Measurements from ENCODE around the gene CCDC182.
A peak's percentile ranks its signal among the peaks of the same experiment; 100 is the strongest.

The CCDC182 gene

GRCh38 chr17:57726213-57726790 is 18.8 kb downstream of the CCDC182 start:
- DNase-seq = no peak

DNA sequence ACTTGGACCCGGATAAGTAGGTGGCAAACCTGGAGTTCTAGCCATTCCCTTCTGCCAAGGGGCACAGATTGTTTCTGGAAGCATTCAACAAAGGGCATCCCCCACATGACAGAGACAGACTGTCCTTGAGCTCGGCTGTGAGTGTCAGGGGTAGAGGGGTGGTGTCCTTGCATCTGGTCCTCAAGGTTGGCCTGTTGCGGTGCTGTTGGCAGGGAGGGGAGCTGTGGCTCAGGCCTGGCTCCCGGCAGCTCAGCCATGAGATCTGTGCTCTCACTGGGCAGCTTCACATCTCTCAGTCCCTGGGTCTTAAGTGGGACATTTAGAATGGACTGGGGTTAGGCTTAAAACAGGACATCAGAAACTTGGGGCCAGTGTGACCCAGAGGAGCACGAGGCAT is 20.4 kb downstream of the CCDC182 start:
- no peak for DNase-seq

- DNase-seq = no peak
Observed at GRCh38 chr17:57724026-57724728, 20.9 kb downstream of the CCDC182 start.

DNA sequence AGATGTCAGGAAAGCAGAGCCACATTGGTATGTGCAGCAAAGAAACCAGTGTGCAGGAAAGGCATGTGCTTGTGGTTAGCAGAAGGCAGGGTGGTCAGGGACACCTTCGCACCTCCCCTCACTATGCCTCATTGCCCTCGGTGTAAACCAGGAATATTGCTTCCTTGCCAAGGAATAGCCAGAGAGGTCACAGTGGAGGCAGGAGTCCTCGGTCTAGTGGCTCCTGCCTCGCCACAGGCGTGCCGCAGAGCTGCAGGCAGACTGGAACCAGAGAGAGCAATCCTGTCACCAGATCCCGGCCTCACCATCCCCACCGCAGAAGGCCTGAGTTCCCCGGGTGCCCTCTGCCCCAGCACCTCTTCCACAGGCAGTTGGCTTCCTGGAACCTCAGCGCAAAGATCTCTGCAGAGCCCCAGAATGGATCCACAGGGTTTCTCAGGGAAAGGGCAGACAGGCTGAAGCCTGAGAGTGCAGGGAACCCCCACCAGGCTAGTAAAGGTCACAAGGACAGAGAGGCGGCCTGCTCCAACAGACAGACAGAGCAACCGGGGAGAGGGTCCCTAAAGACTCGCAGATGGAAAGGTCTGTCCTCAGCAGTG is 21.6 kb downstream of the CCDC182 start:
- no peak for DNase-seq

DNA sequence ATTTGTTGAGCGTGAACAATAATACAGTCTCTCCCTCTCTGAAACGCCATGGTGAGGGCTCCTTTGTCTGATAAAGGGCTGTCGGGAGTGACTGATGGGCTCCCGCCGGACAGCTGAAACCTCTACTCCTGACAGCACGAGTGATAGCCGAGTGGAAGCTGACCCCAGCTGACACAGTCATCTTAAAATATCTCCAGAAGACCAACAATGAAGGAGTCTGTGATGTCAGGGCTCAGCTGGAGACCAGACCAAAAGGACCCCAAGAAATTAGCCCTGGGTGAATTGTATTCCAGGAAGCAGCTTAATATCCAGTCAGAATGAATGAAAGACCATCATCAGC is 22.4 kb downstream of the CCDC182 start:
- DNase-seq = no peak

- DNase-seq = no peak
Observed at GRCh38 chr17:57721967-57722703, 23.0 kb downstream of the CCDC182 start.

DNA sequence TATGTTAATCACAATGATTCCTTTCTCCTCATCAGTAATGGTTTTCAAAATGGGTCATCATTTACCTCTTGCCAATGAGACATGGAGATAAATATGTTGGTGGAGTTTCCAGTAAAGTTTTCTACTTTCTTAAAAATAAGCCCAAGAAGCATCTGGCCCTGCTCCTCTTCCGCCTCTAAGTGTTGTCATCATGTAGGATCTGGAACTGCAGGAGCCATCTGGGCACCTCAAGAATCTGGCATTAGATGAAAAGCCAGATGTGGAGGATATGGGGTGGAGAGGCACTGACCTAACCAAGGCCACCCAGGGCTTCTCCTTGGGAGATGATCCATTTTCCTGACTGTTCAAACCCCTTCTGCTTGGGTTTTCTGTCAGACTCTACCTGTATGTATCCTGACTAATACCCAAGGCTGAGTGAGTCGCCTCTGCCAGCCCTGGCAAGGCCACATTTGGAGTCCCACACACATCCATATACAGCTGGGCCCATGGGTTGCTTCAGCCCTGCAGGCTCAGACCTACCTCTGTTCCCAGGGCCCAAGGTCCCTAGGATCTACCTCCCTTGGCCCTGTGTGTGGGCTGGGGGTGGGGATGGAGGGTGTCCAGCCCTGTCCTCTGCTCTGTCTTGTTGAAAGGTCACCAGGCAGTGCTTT is 24.6 kb downstream of the CCDC182 start:
- no peak for DNase-seq

DNA sequence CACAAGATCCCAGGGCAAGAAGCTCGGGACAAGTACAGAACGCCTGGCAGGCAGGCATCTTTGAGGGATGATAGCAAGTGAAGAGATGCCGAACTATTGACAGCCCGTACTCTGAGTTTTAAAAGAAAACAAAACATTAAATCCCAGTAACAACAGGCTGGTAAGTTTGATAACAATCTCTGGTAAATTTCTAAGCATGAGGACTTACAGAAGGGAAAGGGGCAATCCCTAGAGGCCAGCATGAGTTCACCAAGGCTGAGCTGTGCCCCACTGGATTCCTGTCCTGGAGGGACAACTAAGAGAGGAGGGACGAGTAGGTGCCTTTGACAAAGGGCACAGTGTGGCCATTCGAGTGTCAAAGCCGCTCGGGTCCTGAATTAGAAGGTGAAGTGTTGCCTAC is 26.2 kb downstream of the CCDC182 start:
- DNase-seq = no peak

DNA sequence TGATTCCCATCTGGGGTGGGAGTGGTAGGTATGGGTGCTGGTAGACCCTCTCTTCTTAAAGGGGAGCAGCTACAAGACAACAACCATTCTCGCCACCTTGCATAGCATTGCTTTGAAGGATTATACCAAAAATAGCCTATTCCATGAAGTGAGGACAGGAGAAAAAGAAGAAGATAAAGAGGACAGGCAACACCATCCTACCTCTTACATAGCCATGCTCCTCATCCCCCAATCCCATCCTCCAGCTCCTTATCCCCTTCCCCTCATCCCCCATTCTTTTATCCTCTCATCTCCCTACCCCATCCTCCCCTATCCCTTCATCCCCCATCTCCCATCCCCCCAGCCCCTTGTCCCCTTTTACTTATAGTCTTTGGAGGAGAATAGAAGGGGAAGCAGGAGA is 29.1 kb downstream of the CCDC182 start:
- DNase-seq = no peak

DNA sequence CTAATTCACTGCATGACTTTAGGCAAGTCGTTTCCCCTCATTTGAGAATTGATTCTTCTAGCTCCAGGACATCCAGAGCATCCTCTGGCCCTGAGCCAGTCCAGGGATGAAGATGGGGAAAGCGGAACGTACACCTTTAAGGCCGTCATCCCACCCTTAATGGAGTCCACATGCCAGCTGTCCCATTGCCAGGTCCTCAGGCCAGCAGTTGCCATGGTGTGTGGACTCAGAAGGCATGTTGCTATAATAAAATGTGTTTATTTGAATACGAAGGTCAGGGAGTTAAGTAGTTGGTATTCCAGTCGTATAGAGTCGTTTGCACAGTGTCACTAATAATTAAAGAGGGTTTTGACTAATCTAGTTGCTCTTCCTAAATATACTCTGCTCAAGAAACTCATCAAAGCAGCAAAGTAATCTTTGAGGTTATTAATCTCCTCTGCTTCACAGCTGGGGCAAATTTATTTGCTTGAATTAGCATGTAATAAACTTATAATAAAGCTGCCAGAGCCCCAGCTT is 30.4 kb downstream of the CCDC182 start:
- DNase-seq = no peak

DNA sequence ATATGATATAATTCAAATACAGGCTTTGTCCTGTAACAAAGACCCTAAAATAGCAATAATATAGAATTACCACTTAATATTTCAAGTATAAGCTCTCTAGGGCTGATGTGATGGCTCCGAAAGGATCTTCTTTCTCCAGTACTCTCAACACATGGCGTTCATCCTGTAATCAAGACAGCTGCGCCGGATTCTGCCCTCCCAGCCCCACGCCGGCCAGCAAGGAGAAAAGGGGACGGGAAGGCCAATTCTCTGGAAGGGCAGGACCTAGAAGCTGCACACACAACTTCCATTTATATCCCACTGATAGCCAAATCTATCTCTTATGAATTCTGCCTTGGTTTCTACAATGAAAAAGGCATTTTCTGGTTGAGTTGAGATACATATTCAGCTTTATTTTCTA is 32.0 kb downstream of the CCDC182 start:
- no peak for DNase-seq

DNA sequence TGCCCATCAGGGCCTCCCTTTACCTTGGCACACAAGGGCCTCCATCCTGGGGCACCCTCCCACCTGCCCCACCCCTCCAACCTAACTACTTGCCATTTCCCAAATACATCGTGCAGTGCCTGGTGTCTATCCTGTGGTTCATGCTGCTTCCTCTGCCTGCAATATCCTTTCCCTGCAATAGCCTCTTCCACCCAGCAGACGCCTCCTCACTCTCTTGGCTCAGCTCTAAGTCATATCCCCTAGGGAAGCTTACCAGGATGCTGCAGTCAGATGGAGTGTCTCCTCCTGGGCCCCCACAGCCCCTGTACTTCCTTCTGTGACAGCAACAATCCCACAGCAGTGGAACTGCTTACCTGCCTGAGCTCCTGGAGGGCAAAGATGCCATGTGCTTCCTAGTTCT is 36.7 kb downstream of the CCDC182 start:
- DNase-seq = no peak

GRCh38 chr17:57707892-57708291 is 37.2 kb downstream of the CCDC182 start:
- DNase-seq = no peak

DNA sequence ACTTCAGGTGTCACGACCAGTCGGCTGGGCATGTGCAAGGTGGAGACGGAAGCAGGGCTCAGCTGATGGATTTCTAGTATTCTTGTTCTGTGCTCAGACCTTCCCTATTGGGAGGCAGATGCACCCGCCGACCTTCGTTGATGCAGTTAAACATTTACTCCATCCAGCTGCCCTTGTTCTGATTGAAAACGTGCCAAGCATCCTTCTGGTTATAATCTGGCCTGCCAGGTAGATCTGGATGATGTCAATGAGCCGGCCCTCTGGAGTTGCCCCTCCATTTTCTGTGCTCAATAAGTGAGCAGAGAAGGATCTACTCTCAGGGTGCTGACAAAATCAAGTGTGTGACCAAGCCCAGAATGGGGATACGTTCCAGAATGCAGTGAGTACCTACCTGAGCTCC is 38.3 kb downstream of the CCDC182 start:
- no peak for DNase-seq

DNA sequence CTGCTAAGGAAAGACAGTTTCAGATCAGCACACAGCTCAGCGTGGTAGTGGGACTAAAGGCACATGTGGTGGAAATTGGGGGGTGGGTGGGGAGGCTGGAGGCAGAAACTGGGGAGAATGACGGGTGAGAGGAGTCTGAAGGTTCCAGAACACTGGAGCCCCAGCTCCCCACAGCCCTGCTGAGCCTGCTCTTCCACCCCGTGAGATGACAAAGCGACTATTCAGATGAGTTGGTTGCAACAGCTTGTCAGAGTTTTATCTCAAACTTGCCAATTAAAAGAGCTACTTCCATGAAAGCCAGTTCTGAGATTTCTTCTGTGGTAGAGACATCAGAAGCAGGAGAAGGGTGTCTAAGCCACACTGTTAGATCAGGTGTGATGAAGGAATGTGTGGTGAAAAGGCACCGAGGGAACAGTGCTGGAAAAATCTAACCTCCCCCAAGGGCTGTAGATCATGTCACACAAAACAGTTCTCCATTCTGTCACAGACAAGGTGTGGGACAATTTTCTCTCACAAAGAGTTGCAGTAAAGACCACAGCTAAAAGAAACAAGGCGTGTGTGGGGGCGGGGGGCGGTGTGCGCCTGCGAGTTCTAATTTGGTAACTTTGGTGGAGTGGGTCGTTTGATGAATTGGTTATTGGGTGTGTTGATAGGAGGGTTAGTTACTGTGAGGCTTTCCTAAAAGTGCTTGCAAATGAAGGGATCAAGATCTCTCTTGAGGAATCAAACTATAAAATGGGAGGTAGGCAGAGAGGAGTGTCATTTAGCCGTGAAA is 39.0 kb downstream of the CCDC182 start:
- DNase-seq = peak; percentile 19

- DNase-seq = no peak
Observed at GRCh38 chr17:57704448-57704847, 40.7 kb downstream of the CCDC182 start.

DNA sequence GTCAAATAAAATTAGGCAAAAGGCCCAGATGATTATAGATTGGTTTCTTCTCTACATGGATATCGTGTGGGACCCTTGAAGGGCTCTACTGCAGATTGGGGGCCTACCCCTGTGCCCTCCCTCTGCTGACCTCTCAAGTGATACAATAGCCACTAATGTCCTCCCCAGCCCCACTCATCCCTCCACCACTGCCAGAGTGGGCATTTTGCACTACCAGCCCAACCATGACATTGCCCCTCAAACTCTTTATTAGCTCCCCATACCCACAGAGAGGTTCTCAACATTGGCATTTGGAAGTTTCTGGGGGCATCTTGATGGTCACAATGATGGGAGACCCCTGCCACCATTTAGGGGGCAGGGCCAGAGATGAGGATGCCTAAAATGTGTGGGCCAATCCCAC is 41.8 kb downstream of the CCDC182 start:
- DNase-seq = no peak

GRCh38 chr17:57701124-57701523 is 44.0 kb downstream of the CCDC182 start:
- DNase-seq = no peak

- DNase-seq = no peak
Observed at GRCh38 chr17:57699751-57700219, 45.3 kb downstream of the CCDC182 start.

DNA sequence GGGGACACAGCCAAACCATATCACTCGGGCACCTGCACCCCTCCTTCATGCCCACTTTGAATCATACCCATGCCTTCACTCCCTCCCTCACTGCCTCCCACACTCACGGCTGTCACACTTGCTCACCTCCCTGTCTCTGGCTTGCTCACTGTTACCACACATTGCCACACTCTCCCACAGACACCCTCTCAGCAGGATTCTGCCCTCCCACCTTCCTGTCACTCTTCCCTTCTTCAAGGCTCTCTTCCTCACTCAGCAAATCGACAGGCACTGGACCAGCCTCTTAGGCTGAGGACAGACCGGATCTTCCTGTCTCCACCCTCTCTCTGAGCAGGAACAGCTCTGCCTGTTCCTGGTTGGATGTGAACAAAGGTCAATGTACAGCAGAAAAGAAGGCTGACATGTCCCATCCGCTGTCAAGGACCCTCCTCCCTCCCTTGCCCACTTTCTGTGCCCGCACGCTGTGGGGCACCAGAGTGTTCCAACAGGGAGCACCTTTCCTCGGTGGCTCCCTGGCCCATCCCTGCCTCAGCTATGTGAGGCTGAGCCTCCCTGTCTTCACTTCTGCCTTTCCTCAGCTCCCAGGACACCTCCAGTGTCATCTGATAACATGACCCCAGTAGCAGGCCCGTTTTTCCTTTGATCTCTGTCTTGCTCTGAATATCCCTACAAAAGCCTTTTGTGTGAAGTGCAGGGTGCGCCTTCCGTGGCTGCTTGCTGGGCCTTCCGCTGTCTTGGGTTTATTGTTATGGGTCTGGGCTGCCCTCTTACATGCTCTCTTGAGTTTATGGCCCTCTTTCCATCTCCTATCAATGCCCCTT is 47.0 kb downstream of the CCDC182 start:
- no peak for DNase-seq

DNA sequence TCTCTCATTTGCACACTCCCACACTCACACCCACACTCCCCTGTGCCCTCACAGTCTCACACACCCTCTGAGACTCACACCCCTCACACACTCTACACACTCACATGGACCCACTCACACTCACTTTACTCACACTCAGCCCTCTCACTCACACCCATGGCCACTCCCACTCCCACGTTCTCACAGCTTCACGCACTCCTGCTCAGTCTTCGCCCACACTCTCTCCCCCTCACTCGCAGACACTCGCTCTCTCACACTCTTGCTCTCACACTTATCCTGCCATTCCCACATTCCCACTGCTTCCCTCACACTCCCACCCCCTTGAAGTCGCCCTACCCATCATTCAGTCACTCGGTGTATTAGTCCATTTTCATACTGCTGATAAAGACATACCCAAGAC is 47.9 kb downstream of the CCDC182 start:
- DNase-seq = no peak
